NCI-H1105 treated with DMSO at 0.1 percent for 48 hours (cell line): ENCODE measurements around the gene C10orf67.
A peak's percentile ranks its signal among the peaks of the same experiment; 100 is the strongest.

Experiments used
- DNase-seq: peaks from one replicate; lab custom pipeline; 2025; lab: John Stamatoyannopoulos, UW

The C10orf67 gene

DNA sequence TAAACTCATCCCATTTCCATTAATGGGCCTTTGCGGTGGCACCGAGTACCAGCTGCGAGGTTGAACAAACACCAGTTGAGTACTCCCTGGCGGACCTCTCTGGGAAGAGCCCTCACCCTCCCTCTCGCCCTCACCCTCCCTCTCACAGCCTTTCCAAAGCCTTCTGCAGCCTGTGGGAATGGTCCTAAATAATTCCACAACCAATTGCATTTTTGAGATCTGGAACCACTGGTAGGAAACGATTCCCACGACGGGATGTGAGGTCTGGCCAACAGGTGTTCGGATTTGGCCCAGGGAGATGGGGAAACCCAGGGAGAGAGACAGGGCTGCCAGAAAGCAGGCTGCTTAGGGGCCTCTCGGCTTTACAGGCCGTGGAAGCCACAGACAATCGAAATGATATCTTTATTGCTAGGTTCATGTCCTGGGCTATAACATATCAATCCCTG is 147.2 kb downstream of the C10orf67 start:
- DNase-seq = peak; percentile 83

DNA sequence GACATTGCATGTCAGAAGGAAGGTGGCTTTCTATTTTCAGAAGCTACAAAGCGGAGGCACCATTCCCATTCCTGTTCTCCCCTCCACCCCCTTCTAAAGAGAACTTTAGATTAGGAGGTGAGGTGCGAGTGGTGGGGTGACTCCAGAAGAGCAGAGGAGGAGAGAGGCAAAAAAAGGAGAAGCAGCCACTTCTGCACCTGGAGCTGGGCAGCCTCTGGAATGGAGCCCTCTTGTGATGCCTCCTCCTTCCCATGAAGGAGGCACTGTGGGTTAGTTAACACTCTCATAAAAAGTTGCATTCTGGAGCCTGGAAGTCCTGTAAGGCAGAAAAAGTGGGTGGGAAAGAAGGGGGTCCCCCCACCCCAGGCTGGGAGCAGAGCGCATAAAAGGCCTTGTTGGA is 147.7 kb downstream of the C10orf67 start:
- peak; percentile 62 for DNase-seq

DNA sequence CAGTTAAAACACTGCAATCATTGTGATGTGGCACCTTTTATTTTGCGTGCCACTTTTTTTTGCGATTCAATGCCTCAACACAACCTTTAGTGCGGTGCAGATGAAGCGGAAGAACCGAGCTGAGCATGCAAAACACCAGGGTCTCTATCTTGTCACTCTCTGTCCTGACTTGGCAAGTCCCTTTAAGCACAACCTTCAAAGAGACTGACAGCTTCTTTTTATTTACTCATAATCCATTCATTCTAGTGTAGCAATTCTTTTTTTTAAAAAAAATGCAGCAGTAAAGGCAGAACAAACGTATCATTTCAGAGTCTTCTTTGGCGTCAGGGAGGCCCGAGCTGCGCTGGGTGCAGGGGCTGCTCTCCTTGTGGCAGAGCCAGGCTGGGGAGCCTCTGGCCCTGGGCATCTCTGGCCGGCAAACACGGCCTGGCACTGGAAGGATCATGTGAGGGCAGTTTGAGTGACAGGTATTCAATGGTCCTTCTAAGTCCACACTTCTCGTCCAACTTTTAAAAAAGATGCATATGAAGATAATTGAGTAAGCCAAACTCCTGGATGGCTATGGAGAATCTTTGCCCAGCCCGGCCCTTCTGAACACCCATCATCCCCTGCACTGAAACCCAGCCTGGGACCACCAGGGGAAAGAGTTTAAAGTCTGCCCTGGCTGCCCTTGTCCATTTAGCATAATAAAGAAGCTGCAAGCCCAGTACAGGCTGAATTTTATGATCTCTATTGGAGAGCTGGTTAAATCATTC is 148.6 kb downstream of the C10orf67 start:
- no peak for DNase-seq

DNA sequence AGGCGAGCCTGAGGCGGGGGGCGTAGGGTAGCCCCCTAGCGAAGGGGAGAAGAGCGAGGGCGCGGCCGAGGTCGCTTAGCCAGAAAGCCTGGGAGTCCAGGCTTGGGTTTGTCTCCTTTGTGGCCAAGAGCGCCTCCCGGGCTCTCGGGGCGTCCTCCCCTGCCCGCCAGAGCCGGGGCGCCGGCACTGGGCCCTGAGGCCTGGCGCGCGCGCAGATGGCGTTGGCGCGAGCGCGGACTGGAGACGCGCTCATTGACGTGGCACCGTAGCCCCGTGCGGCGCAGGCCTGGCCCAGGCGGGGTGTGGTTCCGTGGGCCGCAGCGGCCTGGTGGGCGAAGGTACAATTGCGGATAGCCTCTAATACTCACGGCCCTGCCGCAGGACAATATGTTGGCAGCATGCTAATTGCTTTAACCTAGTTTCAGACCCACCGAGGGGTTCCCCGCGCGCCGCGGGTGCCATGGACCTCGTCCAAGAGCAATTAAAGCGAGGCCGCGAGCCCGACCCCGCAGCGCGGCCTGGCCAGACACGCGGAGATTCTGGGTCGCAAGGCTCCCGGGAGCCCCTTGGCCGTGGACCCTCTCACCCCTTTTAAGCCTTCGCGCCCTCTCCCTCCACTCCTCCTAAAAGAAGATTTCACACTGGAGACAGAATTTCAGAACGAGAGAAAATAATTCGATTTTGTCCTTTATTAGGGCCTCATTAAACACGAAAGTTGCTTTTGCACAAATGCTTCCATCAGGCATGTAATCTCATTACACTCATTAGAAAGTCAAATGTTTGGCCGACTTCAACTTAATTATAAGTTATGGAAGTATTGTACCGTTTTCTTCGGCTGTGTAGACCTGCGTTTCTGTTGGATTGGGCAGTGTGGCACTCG is 149.4 kb downstream of the C10orf67 start:
- DNase-seq = no peak

DNA sequence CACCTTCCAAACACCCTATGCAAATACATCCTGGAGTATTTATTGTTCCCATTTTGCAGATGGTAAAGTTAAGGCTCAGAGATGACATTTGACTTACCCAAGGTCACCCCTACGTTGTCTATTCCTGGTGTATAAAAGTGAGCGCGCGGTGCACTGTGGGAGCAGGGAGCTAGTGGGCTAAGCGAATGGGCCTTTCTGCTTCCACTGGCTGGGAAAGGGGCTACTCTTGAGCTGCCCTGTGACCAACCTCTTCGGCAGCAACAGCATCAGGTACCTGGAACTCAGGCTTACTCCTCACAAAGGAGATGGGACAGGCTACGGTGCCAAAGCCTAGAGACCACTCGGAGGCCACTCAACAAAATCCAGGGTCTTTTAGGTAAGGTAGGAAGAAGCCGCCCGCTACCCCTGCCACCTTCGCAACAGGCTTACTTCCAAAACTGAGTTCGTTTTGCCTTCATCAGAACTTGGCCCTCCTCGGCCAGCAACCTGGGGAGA is 150.1 kb downstream of the C10orf67 start:
- DNase-seq = no peak

DNA sequence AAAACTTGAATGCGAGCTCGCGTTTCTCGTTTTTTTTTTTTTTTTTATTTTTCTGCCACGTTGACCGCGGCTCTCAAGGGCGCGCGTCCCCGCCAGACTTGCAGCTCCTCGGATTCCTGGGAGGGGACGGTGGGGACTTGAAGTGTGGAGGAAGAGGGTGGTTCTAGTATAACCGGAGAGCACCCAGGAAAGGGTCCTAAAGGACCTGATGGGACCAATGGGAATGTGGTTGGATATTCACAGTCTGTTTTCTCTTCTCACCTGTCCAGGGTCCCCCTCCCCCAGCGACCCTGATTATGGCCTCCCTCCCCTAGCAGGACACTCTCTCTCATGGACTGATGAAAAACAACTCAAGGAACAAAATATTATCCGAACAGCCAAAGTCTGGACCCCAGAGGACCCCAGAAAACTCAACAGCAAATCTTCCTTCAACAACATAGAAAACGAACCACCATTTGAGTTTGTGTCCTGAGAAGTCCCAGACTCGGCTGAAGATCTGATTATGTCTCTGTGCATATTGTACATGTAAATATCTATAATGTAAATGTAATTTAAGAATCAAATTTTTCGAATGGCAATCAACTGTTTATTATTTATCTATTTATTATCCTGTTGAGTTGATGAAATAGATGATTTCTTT is 151.0 kb downstream of the C10orf67 start:
- DNase-seq = no peak

DNA sequence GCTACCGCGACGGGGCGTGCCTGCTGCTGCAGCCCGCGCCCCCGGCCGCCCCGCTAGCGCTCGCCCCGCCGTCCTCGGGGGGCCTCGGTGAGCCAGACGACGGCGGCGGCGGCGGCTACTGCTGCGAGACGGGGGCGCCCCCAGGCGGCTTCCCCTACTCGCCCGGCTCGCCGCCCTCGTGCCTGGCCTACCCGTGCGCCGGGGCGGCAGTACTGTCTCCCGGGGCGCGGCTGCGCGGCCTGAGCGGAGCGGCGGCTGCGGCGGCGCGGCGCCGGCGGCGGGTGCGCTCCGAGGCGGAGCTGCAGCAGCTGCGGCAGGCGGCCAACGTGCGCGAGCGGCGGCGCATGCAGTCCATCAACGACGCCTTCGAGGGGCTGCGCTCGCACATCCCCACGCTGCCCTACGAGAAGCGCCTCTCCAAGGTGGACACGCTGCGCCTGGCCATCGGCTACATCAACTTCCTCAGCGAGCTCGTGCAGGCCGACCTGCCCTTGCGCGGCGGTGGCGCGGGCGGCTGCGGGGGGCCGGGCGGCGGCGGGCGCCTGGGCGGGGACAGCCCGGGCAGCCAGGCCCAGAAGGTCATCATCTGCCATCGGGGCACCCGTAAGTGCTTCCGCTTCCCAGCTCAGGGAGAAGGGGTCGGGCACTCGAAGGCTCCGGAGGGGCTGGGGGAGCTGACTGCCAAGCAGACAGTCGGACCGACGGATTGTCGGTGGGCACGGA is 151.7 kb downstream of the C10orf67 start:
- peak; percentile 22 for DNase-seq

DNA sequence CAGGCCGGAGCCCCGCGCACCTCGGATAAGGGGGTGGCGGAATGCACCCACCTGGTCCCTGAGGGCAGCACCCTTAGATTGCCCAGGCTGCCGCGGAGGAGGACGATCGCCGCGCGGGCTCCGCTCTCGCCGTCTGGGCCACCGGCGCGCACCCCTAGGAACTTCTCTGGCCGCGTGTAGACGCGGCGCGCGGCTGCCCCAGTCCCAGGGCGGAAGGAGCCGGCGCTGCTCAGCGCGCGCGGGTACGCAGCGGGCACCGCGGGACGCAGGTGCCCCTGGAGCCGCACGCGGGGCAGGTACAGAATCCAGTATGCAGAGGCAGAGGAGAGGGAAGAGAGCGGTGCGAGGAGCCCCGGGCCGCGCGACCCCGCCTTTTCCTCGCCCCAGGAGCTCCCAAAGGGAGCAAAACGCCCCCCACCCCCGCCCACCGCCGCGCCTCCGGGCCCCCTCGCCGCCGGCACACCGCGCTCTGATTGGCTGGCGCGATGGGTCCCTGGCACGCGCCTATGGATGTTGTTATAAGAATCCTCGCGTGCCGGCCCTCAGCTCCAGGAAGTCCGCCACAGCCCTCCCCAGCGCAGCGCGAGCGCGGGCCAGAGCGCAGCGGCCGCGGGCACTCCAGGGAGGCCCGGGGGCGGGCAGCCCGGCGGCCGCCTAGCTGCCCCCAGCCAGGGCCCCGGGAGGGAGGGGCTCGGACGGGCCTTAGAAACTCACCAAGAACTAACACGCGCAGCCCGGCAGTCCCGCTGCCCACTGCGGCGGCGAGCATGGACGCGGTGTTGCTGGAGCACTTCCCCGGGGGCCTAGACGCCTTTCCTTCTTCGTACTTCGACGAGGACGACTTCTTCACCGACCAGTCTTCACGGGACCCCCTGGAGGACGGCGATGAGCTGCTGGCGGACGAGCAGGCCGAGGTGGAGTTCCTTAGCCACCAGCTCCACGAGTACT is 152.6 kb downstream of the C10orf67 start, which contains the start of gene PTF1A:
Gene PTF1A (plus strand): TSS at position 549 of the 948 bp plus-strand sequence. CDS start 219 bp downstream, at position 768.
- DNase-seq = peak; percentile 35

DNA sequence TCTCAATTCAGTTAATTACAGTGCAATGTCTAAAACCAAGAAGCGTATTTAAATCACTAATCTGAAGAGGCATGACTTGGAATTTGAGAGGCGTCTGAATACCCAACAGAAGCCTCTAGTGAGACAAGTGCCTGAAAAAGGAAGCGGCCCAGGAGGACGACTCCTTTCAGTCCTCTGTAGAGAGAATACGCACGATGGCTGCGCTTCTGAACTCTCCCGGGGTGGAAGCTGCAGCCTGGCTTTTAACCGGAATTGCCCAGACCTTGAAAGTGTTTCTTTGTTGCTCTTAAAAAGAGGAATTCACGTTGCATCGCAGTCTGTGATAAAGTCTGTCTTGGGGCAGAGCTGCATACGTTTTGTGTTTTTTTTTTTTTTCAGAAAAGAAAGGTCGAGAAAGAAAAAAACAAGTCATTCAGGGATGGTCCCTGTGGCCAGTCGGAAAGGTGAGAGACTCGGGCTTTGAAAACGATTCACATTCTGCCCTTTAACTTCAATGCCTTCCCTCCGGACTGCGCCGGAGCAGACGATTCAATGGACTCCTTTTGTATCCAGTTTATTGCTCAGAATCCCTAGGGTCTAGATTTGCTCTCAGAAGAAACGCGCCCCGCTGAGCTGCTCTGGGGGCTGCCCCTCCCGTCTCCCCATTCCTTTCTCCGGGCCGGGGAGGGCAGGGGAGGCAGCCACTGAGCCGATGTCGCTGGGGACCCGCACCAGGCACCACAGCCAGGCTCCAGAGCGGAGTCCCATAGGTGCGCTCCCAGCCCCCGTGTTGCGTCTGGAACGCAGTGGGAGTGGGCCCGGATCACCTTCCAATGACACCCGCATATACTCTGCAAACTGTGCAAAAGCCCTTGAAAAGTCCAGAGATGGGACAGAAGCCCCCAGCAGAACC is 153.5 kb downstream of the C10orf67 start:
- no peak for DNase-seq

DNA sequence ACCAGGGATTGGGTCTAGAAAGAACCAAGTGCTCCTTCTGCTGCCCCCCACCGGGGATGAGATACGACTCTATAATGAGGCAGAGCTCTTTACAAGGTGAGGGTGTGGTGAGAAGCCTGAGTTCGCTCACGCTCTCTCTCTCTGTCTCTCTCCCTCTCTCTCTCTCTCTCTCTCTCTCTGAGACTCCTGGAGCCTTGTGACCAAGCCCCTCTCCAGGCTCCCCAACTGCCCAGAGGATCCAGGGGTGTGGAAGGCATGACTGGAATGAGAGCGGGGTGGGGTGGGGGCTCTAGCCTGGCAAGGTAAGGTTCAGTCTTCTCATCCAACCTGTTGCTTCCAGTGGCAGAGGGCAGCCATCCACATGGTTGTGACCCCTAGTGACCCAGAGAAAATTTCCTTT is 155.6 kb downstream of the C10orf67 start:
- DNase-seq = no peak

DNA sequence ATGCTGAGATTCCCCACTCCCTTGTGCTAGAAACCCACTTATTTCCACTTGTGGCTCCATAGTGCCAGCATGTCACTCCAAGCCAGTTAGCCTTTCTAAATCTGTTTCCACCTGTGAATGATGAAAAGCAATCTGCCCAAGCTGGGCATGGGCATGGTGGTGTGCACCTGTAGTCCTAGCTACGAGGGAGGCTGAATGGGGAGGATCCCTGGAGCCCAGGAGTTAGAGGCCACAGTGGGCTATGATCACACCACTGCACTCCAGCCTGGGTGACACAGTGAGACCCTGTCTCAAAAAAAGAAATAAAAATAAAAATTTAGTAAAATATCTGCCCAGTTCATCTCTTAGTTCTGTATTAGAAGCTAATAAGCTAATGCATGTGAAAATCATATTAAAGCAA is 157.4 kb downstream of the C10orf67 start:
- DNase-seq = no peak

DNA sequence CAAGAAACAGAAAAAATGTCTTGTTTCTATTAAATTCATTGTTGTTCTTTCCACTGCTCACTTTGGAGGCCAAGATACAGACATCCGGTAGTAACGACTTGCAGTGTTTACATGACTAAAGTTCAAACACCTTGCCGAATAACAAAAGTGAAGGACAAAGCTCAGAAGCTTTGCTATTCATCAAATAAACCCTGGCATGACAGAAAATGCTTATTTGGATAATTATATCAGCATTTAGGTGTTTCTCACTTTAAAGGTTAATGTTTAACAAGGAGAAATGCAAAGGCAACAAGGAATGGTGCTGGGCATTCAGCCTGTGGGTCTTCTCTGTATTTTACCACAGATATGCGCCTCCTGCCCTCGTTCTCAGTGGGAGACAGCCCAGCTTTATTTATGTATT is 157.9 kb downstream of the C10orf67 start:
- no peak for DNase-seq

DNA sequence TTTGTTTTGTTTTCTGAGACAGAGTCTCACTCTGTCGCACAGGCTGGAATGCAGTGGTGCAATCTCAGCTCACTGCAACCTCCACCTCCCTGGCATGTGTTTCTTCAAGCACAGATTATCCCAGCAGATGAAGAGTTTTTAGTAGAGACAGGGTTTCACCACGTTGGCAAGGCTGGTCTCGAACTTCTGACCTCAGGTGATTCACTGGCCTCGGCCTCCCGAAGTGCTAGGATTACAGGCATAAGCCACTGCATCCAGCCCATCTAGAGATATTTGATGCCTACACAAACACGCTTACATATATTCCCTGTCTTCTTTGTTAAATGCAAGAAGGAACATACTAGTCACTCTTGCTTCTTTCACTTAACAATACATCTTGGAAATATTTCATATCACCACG is 158.4 kb downstream of the C10orf67 start:
- DNase-seq = no peak

DNA sequence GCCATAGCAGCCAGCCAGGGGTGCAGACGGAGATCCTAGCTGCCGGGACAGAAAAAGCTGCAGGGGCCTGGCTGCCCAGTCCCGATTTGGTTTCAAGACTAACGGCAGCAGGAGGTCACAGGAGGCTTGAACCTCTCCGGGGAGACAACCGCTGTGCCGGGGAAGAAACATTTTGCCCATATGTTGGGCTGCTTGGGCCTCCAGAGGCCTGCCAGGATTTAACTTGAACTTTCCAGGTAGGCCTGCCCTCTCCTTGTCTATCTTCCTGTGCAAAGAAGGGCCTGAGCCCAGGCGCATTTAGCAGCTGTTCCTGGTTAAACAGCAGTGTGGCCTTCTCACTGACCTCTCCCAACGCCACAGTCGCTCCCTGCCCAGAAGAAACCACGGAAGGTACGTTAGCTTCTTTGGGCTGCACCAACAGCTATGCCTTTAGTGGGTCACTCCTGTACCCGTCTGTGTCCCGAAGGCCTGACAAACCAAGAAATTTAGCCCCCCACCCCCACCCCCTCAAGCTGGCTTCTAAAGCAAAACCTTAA is 169.6 kb downstream of the C10orf67 start:
- no peak for DNase-seq

DNA sequence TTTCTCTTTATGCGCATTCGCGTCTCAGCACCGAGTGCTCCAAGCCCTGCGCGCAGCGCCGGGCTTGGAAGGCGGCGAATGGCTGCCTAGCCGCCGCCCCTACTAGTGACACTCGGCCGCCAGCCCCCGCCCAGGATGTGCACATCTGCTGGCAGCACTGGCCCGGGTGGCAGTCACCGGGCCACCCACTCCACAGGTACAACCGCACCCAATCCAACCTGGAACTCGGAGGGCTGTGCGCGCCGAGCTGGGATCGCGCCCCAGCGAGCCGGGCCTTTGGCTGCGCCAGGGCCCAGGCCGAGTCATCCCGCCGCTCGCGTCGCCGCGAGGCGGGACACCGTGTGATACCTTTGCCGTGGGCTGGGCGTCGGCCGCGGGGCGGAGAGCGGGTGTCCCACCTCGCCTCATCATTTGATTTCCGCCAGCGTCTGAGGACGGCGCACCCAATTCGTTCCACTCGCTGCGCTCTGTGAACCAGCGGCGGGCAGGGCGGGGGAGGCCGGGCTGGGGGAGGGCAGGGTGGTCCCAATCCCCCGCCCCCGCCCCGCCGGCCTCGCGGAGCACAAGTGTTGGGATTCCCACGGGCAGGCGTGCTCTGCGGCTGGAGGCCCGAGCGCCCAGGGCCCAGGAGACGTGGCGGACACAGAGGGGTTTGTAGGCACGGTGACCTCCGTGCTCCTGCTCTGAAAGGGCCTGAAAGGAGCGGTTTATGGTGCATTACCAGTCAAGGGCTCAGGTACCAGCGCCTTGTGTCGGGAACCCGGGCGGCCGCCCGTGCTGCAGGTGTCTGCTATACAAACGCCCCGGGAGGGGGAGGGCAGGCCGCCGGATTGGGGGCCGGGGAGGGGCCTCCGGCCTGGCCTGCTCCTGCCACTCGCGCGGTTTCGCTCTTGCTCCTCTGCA is 170.3 kb downstream of the C10orf67 start:
- no peak for DNase-seq

DNA sequence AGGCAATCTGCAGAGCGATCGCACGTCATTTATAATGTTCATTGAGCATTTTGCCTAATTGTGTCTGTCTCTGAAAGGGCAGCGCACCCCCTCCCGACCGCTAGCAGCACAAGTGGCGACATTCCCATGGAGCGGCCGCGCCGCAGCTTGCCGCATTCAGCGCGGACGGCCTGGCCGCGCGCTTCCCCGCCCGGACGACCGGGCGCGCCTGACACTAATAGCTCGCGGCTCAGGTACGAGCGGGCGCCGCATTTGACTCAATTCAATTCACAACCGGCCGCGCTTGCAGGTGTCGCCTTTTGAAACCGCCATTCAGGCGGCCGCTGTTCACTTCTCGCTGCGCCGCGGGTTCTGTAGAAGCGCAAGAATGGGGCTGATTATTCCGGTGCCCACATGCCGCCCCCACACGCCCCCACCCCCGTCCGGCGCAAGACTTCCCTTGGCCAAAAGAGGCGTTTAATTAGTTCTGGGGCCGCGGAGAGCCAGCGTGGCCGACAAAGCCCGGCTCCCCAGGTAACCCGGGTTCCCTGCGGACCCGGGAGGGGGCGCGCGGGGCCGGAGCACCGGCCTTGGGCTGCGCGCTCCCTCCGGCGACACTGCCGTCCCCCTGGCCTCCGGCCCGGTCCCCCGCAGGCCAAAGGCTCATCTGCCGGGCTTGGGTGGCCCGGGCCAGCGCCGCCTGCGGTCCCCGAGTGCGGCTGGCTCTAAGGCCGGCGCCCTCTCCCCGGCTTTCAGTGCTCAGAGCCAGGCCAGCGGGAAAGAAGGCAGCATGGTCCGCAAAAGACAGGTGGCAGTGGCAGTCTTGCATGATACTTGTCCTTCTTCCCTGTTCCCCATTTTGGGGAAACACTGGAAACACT is 171.2 kb downstream of the C10orf67 start:
- DNase-seq = peak; percentile 54
